MM.1S (cell line): ENCODE results near the gene ACKR1.

ENCODE experiments used
- DNase-seq: peaks from one replicate; pipeline ENCODE4 v3.0.0-alpha.2; 2015
- H2AFZ ChIP-seq: fragments of 300-600 bp; sonication (generic); 2 replicates; pipeline ENCODE4 v1.6.0; 2016; ENCODE audit warnings: antibody characterized with exemption, low read length
- H3F3A ChIP-seq: fragments of 300-600 bp; sonication (generic); 2 replicates; pipeline ENCODE4 v1.6.1; 2016; ENCODE audit warnings: mild to moderate bottlenecking, antibody characterized with exemption, low read length, moderate library complexity, mixed read lengths; ENCODE audit not compliant: insufficient read depth
- H3K27ac ChIP-seq: fragments of 300-600 bp; sonication (generic); 2 replicates; pipeline ENCODE4 v1.5.1; 2016; ENCODE audit warnings: mild to moderate bottlenecking, low read length
- H3K27me3 ChIP-seq: fragments of 300-600 bp; sonication (generic); replicated peaks from 2 replicates; pipeline ENCODE4 v1.6.0; 2016; ENCODE audit warnings: low read length; ENCODE audit not compliant: insufficient read depth
- H3K36me3 ChIP-seq: fragments of 300-600 bp; sonication (generic); replicated peaks from 2 replicates; pipeline ENCODE4 v1.6.1; 2016; ENCODE audit warnings: mild to moderate bottlenecking, low read length, mixed read lengths; ENCODE audit not compliant: insufficient read depth
- H3K4me1 ChIP-seq: fragments of 300-600 bp; sonication (generic); 2 replicates; pipeline ENCODE4 v1.6.1; 2016; ENCODE audit warnings: low read length, mixed read lengths
- H3K4me2 ChIP-seq: fragments of 300-600 bp; sonication (generic); 2 replicates; pipeline ENCODE4 v1.6.0; 2016; ENCODE audit warnings: low read depth, low read length
- H3K4me3 ChIP-seq: fragments of 300-600 bp; sonication (generic); 2 replicates; pipeline ENCODE4 v1.5.1; 2016; ENCODE audit warnings: low read length, mixed read lengths
- H3K79me2 ChIP-seq: fragments of 300-600 bp; sonication (generic); 2 replicates; pipeline ENCODE4 v1.6.1; 2016; ENCODE audit warnings: mixed run types, low read length, mixed read lengths
- H3K9ac ChIP-seq: fragments of 300-600 bp; sonication (generic); 2 replicates; pipeline ENCODE4 v1.6.1; 2016; ENCODE audit warnings: low read length, mixed read lengths
- H3K9me2 ChIP-seq: fragments of 300-600 bp; sonication (generic); replicated peaks from 2 replicates; pipeline ENCODE4 v1.6.1; 2016; ENCODE audit warnings: mild to moderate bottlenecking, low read length, mixed read lengths; ENCODE audit not compliant: insufficient read depth
- H3K9me3 ChIP-seq: fragments of 300-600 bp; sonication (generic); replicated peaks from 2 replicates; pipeline ENCODE4 v1.6.1; 2016; ENCODE audit warnings: mild to moderate bottlenecking, low read length, mixed read lengths; ENCODE audit not compliant: insufficient read depth
- H4K20me1 ChIP-seq: fragments of 300-600 bp; sonication (generic); 2 replicates; pipeline ENCODE4 v1.6.1; 2016; ENCODE audit warnings: mild to moderate bottlenecking, low read length, moderate library complexity, mixed read lengths; ENCODE audit not compliant: insufficient read depth
- CTCF ChIP-seq: fragments of 300-600 bp; sonication (generic); IDR thresholded peaks from 2 replicates; pipeline ENCODE4 v1.5.1; 2016; ENCODE audit warnings: antibody characterized with exemption, low read length, mixed read lengths
- EZH2 ChIP-seq: fragments of 300-600 bp; sonication (generic); optimal IDR thresholded peaks from 2 replicates; pipeline ENCODE3; 2017; ENCODE audit warnings: low read depth, mild to moderate bottlenecking, antibody characterized with exemption, low read length, mixed read lengths
- EZH2phosphoT487 ChIP-seq: fragments of 300-600 bp; sonication (generic); IDR thresholded peaks from 2 replicates; pipeline ENCODE4 v1.6.1; 2018; ENCODE audit warnings: antibody characterized with exemption, low read length

The ACKR1 gene

GRCh38 chr1:159181328-159182024 lies 23.2 kb upstream of the ACKR1 start:
- Histone ChIP-seq H2AFZ (no peak overlapping the region), H3K36me3 (no peaks in the 10 kb centered on the region), H3F3A (no peaks in the 10 kb centered on the region), H4K20me1 (no peaks in the 10 kb centered on the region), H3K4me3 (no peak overlapping the region), H3K9ac (no peak overlapping the region), H3K4me2 (no peak overlapping the region), H3K4me1 (no peaks in the 10 kb centered on the region), H3K9me2 (no peaks in the 10 kb centered on the region), H3K27ac (no peak overlapping the region), H3K27me3 (0 out of 2 replicates have a peak, but pooled peaks cover 2% of the 10 kb centered on the region), H3K79me2 (no peaks in the 10 kb centered on the region), H3K9me3 (no peaks in the 10 kb centered on the region)
- TF ChIP-seq CTCF: no peak
- no peak for TF ChIP-seq EZH2phosphoT487
- no peak for TF ChIP-seq EZH2
- no peak for DNase-seq

GRCh38 chr1:159184201-159184600 lies 20.5 kb upstream of the ACKR1 start:
- Histone ChIP-seq H3K27ac (no peak overlapping the region), H3K4me3 (no peak overlapping the region), H3K4me1 (no peaks in the 10 kb centered on the region), H3K4me2 (no peak overlapping the region), H3K79me2 (no peaks in the 10 kb centered on the region), H3K9me2 (no peaks in the 10 kb centered on the region), H3K9ac (no peak overlapping the region), H3F3A (no peaks in the 10 kb centered on the region), H3K9me3 (no peaks in the 10 kb centered on the region), H4K20me1 (no peaks in the 10 kb centered on the region), H3K36me3 (no peaks in the 10 kb centered on the region), H3K27me3 (peaks cover 14% of the 10 kb centered on the region; the same call in 1 of the 2 replicates), H2AFZ (no peak overlapping the region)
- no peak for TF ChIP-seq EZH2phosphoT487
- TF ChIP-seq CTCF: no peak
- no peak for TF ChIP-seq EZH2
- no peak for DNase-seq

DNA sequence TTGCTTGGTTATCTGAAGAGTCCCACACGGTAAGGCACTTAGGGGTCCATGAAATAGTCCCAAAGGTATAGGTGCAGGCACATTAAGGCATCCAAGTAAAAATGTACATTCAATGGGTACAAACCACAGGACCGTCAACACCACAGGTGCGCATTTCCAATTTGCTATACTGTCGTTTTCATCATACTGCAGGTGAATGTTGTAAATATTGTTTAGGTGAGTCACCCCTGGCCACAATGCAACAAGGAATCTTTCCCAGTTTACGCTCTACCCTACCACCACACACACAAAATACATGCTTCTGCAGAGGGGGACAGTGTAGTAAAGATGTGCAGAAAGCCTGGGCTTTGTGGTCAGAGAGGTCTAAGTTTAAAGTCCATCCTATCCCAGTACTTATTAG lies 19.6 kb upstream of the ACKR1 start:
- Histone ChIP-seq H3K9ac (no peak overlapping the region), H3K4me2 (no peak overlapping the region), H3K27ac (no peak overlapping the region), H2AFZ (no peak overlapping the region), H3K4me3 (no peak overlapping the region), H3K4me1 (no peaks in the 10 kb centered on the region), H3K27me3 (peaks cover 14% of the 10 kb centered on the region; the same call in 1 of the 2 replicates), H3F3A (no peaks in the 10 kb centered on the region), H3K36me3 (no peaks in the 10 kb centered on the region), H3K9me3 (no peaks in the 10 kb centered on the region), H3K79me2 (no peaks in the 10 kb centered on the region), H4K20me1 (no peaks in the 10 kb centered on the region), H3K9me2 (no peaks in the 10 kb centered on the region)
- no peak for DNase-seq
- TF ChIP-seq CTCF: no peak
- no peak for TF ChIP-seq EZH2
- TF ChIP-seq EZH2phosphoT487: no peak
